Mesenchymal stem cell (in vitro differentiated cells and primary cell): Measurements from ENCODE around the gene CD63.

Source experiments
- DNase-seq: peaks from one replicate; pipeline ENCODE4 v3.0.0-alpha.2; 2013
- H2AFZ ChIP-seq: one replicate; pipeline ENCODE4 v1.6.1; 2013; ENCODE audit warnings: low read depth, mild to moderate bottlenecking, control low read depth, inconsistent platforms, low read length, moderate library complexity
- H2AK5ac ChIP-seq: 2 replicates; pipeline ENCODE4 v1.6.1; 2013; ENCODE audit warnings: low read length, moderate library complexity, mild to moderate bottlenecking, inconsistent platforms; ENCODE audit not compliant: severe bottlenecking
- H2BK120ac ChIP-seq: one replicate; pipeline ENCODE4 v1.6.1; 2013; ENCODE audit warnings: low read depth, mild to moderate bottlenecking, inconsistent platforms, low read length, moderate library complexity
- H2BK12ac ChIP-seq, 2 experiments: one replicate each; pipeline ENCODE4 v1.6.1; 2013; ENCODE audit warnings: inconsistent platforms in 2 of 2, low read length in 2 of 2, mild to moderate bottlenecking in 2 of 2, moderate library complexity in 2 of 2, control low read depth in 1 of 2
- H2BK15ac ChIP-seq: one replicate; pipeline ENCODE4 v1.6.1; 2013; ENCODE audit warnings: mild to moderate bottlenecking, low read depth, inconsistent platforms; ENCODE audit not compliant: poor library complexity, severe bottlenecking
- H2BK5ac ChIP-seq: 2 replicates; pipeline ENCODE4 v1.6.1; 2013; ENCODE audit warnings: low read depth, mild to moderate bottlenecking, low read length, control low read depth, inconsistent platforms; ENCODE audit not compliant: poor library complexity, severe bottlenecking
- H3K14ac ChIP-seq, 2 experiments: one replicate each; pipeline ENCODE4 v1.6.1; 2013; ENCODE audit warnings: inconsistent platforms in 2 of 2, low read length in 2 of 2, control low read depth in 1 of 2, mild to moderate bottlenecking in 1 of 2, moderate library complexity in 1 of 2
- H3K18ac ChIP-seq, 2 experiments: one replicate each; pipeline ENCODE4 v1.6.1; 2013; ENCODE audit warnings: inconsistent platforms in 2 of 2, low read length in 2 of 2, control low read depth in 1 of 2, low read depth in 1 of 2, mild to moderate bottlenecking in 1 of 2
- H3K23ac ChIP-seq, 2 experiments: one replicate each; pipeline ENCODE4 v1.6.1; 2013; ENCODE audit warnings: inconsistent platforms in 2 of 2, low read length in 2 of 2, mild to moderate bottlenecking in 2 of 2, moderate library complexity in 2 of 2, control low read depth in 1 of 2
- H3K27ac ChIP-seq: 2 replicates; pipeline ENCODE4 v1.5.1; 2013; ENCODE audit warnings: mild to moderate bottlenecking, moderate library complexity, low read length, control low read depth, inconsistent platforms; ENCODE audit not compliant: poor library complexity, severe bottlenecking
- H3K27me3 ChIP-seq, 2 experiments: 2 replicates each; pipeline versions ENCODE4 v1.6.1 to v1.7.0; 2013; ENCODE audit warnings: low read length in 2 of 2, mild to moderate bottlenecking in 2 of 2, moderate library complexity in 2 of 2, control low read depth in 1 of 2, inconsistent platforms in 1 of 2; ENCODE audit not compliant: control insufficient read depth in 1 of 2, insufficient read depth in 1 of 2
- H3K36me3 ChIP-seq, 2 experiments: 2 replicates each; pipeline versions ENCODE4 v1.6.1 to v1.7.0; 2013; ENCODE audit warnings: low read length in 2 of 2, control low read depth in 1 of 2, inconsistent platforms in 1 of 2, low read depth in 1 of 2, mild to moderate bottlenecking in 1 of 2; ENCODE audit not compliant: insufficient read depth in 2 of 2, control insufficient read depth in 1 of 2
- H3K4ac ChIP-seq, 2 experiments: one replicate each; pipeline ENCODE4 v1.6.1; 2013; ENCODE audit warnings: inconsistent platforms in 2 of 2, low read length in 2 of 2, mild to moderate bottlenecking in 2 of 2, moderate library complexity in 2 of 2, control low read depth in 1 of 2, low read depth in 1 of 2
- H3K4me1 ChIP-seq: 2 replicates; pipeline ENCODE4 v1.6.1; 2013; ENCODE audit warnings: low read depth, low read length, control low read depth; ENCODE audit not compliant: control insufficient read depth, insufficient read depth
- H3K4me2 ChIP-seq: 2 replicates; pipeline ENCODE4 v1.6.1; 2013; ENCODE audit warnings: low read length, mild to moderate bottlenecking, inconsistent platforms; ENCODE audit not compliant: poor library complexity, severe bottlenecking
- H3K4me3 ChIP-seq, 2 experiments: 2 replicates each; pipeline versions ENCODE4 v1.5.1 to v1.7.0; 2013; ENCODE audit warnings: low read length in 2 of 2, mild to moderate bottlenecking in 2 of 2, control low read depth in 1 of 2, low read depth in 1 of 2; ENCODE audit not compliant: insufficient read depth in 1 of 2
- H3K79me1 ChIP-seq: replicated peaks from 2 replicates; pipeline ENCODE4 v1.6.1; 2013; ENCODE audit warnings: mild to moderate bottlenecking, control low read depth, low read length, inconsistent platforms; ENCODE audit not compliant: poor library complexity, severe bottlenecking
- H3K9ac ChIP-seq: 2 replicates; pipeline ENCODE4 v1.7.0; 2013; ENCODE audit warnings: mild to moderate bottlenecking, low read length, moderate library complexity
- H3K9me3 ChIP-seq: 2 replicates; pipeline ENCODE4 v1.7.0; 2013; ENCODE audit warnings: mild to moderate bottlenecking, low read length; ENCODE audit not compliant: control insufficient read depth
- H4K8ac ChIP-seq: one replicate; pipeline ENCODE4 v1.6.1; 2013; ENCODE audit warnings: inconsistent platforms, mild to moderate bottlenecking, low read length, moderate library complexity
- H4K91ac ChIP-seq: one replicate; pipeline ENCODE4 v1.6.1; 2013; ENCODE audit warnings: mild to moderate bottlenecking, low read length, inconsistent platforms
- WGBS: methylation state at CpG from one replicate; pipeline ENCODE4 v1.1.7; 2013; ENCODE audit warnings: mixed read lengths; 5-methylcytosine and 5-hydroxymethylcytosine counted together

CD63 gene

GRCh38 chr12:55693323-55694187 lies 35.3 kb downstream of the CD63 start:
- Histone ChIP-seq H2AFZ (no peak overlapping the region), H3K36me3 (peaks cover 0 to 82% of the 10 kb centered on the region in 2 experiments), H3K4me2 (no peak overlapping the region), H3K9me3 (no peaks in the 10 kb centered on the region), H3K14ac (no peak overlapping the region), H3K4me1 (no peaks in the 10 kb centered on the region), H3K9ac (no peak overlapping the region), H4K8ac (no peak overlapping the region), H2BK5ac (no peak overlapping the region), H3K4ac (no peak overlapping the region), H2BK120ac (no peak overlapping the region), H4K91ac (no peak overlapping the region), H2BK12ac (no peak overlapping the region), H3K23ac (no peak overlapping the region), H3K4me3 (no peak overlapping the region), H2AK5ac (no peak overlapping the region), H3K27me3 (peaks cover 0 to 14% of the 10 kb centered on the region in 2 experiments), H3K27ac (no peak overlapping the region), H2BK15ac (no peak overlapping the region), H3K79me1 (no peaks in the 10 kb centered on the region), H3K18ac (no peak overlapping the region)
- 71% methylated on average over 4 of the region's 7 CpGs for WGBS
- DNase-seq = no peak

GRCh38 chr12:55692631-55693322 lies 36.0 kb downstream of the CD63 start:
- Histone ChIP-seq H2BK5ac (no peak overlapping the region), H3K4me3 (no peak overlapping the region), H2BK12ac (no peak overlapping the region), H3K27me3 (peaks cover 0 to 11% of the 10 kb centered on the region in 2 experiments), H4K91ac (no peak overlapping the region), H3K23ac (no peak overlapping the region), H2BK15ac (no peak overlapping the region), H3K9ac (no peak overlapping the region), H2BK120ac (no peak overlapping the region), H4K8ac (no peak overlapping the region), H3K9me3 (no peaks in the 10 kb centered on the region), H2AFZ (no peak overlapping the region), H2AK5ac (no peak overlapping the region), H3K4ac (no peak overlapping the region), H3K27ac (no peak overlapping the region), H3K4me1 (no peaks in the 10 kb centered on the region), H3K4me2 (no peak overlapping the region), H3K79me1 (no peaks in the 10 kb centered on the region), H3K14ac (peak overlapping the region in 1 of 2 experiments; percentile 3), H3K36me3 (peaks cover 0 to 80% of the 10 kb centered on the region in 2 experiments), H3K18ac (no peak overlapping the region)
- 92% methylated on average over 11 of the region's 12 CpGs for WGBS
- no peak for DNase-seq

GRCh38 chr12:55688716-55689655 lies 39.8 kb downstream of the CD63 start:
- H2BK15ac ChIP-seq = peak overlapping the region; percentile 16
- no peak overlapping the region for H3K23ac ChIP-seq
- 86% methylated on average over 14 of the region's 16 CpGs for WGBS
- no peaks in the 10 kb centered on the region for H3K79me1 ChIP-seq
- H3K27ac ChIP-seq = no peak overlapping the region
- no peaks in the 10 kb centered on the region for H3K9me3 ChIP-seq
- peaks cover 0 to 66% of the 10 kb centered on the region in 2 experiments for H3K36me3 ChIP-seq
- no peak overlapping the region for H3K18ac ChIP-seq
- no peak overlapping the region for H2BK5ac ChIP-seq
- no peak overlapping the region for H2BK120ac ChIP-seq
- H2BK12ac ChIP-seq = no peak overlapping the region
- no peak for DNase-seq
- no peak overlapping the region for H2AK5ac ChIP-seq
- no peaks in the 10 kb centered on the region for H3K4me1 ChIP-seq
- H3K4ac ChIP-seq = no peak overlapping the region
- no peak overlapping the region for H3K4me2 ChIP-seq
- H3K9ac ChIP-seq = no peak overlapping the region
- H3K27me3 ChIP-seq = peaks cover 0 to 22% of the 10 kb centered on the region in 2 experiments
- H3K4me3 ChIP-seq = no peak overlapping the region
- H4K8ac ChIP-seq = no peak overlapping the region
- H4K91ac ChIP-seq = no peak overlapping the region
- H2AFZ ChIP-seq = no peak overlapping the region
- H3K14ac ChIP-seq = no peak overlapping the region
